ENCODE data around the gene SMAD7.

Gene SMAD7

GRCh38 chr18:48950536-48951447 lies at the start of gene SMAD7:
Gene SMAD7, minus strand, starts transcription at chr18:48950965. Its CDS starts 541 bp downstream, at chr18:48950424.
- DNase-seq (ENCODE audit: low read depth) = no peak

- no peak for DNase-seq (ENCODE audit: low read depth)
Observed at GRCh38 chr18:48999569-48999968, 48.8 kb upstream of the SMAD7 start.

GRCh38 chr18:48997985-48998831 lies 47.4 kb upstream of the SMAD7 start:
- no peak for DNase-seq (ENCODE audit: low read depth)

- DNase-seq (ENCODE audit: low read depth) = no peak
Observed at GRCh38 chr18:48997681-48997984, 46.9 kb upstream of the SMAD7 start.

- no peak for DNase-seq (ENCODE audit: low read depth)
Observed at GRCh38 chr18:48996901-48997463, 46.2 kb upstream of the SMAD7 start.

DNA sequence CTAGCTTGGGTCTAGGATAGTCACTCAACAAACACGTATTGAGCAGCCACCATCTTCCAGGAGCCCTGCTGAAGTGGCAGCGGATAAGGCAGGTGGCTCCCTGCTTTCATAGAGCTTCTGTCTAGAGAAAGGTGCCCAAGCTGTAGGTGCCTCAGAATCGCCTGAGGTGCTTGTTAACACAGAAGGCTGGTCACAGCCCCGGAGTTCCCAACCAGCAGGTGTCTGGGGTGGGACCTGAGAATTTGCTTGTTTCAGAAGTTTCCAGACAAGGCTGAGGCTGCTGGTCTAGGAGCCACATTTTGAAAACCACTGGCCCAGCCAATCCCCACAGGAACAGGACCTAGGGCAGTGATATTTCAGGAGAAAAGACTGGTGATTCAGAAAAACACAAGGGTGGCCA lies 45.3 kb upstream of the SMAD7 start:
- DNase-seq (ENCODE audit: low read depth) = no peak

GRCh38 chr18:48994926-48995835 lies 44.4 kb upstream of the SMAD7 start:
- DNase-seq (ENCODE audit: low read depth) = no peak

- no peak for DNase-seq (ENCODE audit: low read depth)
Observed at GRCh38 chr18:48994044-48994651, 43.4 kb upstream of the SMAD7 start.

DNA sequence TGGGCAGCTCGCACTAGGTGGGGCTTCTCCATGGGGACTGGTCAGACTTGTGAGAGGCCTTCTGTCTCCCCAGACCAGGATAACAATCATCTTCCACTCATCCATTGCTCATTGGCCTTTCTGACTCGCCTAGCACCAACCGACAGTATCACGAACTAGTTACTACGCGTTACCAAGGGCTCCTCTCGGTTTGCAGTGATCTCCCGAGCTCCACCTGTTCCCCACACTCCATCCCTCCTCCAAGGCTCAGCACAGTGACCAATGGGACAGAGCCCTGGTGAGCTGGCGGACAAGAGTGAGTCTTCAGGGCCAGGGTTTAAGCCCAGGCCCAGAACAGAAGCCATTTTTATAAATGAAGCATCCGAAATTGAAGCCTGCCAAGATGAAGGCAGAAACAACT lies 42.8 kb upstream of the SMAD7 start:
- no peak for DNase-seq (ENCODE audit: low read depth)

GRCh38 chr18:48992791-48993555 lies 42.2 kb upstream of the SMAD7 start:
- DNase-seq (ENCODE audit: low read depth) = no peak

DNA sequence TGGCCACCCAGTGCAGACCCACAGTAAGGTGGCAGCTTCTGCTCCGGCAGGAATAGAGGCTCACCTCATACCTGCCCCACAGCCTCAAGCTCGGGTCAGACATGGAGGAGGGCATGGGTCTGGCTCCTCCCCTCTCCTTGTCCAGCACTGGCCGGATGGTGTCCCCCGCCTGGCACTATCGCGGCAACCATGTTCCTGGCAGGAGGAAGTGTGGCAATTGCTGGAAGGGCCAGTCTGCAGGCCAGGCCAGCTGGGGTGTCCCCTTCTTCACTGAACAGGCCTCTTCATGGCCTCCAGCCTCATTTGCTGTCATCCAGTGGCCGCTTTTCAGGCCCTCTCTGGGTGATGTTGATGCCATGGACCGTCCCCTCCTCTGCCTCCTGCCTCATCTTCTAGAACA lies 41.4 kb upstream of the SMAD7 start:
- no peak for DNase-seq (ENCODE audit: low read depth)

- DNase-seq (ENCODE audit: low read depth) = no peak
Observed at GRCh38 chr18:48991676-48992075, 40.9 kb upstream of the SMAD7 start.

GRCh38 chr18:48991319-48991660 lies 40.5 kb upstream of the SMAD7 start:
- no peak for DNase-seq (ENCODE audit: low read depth)

DNA sequence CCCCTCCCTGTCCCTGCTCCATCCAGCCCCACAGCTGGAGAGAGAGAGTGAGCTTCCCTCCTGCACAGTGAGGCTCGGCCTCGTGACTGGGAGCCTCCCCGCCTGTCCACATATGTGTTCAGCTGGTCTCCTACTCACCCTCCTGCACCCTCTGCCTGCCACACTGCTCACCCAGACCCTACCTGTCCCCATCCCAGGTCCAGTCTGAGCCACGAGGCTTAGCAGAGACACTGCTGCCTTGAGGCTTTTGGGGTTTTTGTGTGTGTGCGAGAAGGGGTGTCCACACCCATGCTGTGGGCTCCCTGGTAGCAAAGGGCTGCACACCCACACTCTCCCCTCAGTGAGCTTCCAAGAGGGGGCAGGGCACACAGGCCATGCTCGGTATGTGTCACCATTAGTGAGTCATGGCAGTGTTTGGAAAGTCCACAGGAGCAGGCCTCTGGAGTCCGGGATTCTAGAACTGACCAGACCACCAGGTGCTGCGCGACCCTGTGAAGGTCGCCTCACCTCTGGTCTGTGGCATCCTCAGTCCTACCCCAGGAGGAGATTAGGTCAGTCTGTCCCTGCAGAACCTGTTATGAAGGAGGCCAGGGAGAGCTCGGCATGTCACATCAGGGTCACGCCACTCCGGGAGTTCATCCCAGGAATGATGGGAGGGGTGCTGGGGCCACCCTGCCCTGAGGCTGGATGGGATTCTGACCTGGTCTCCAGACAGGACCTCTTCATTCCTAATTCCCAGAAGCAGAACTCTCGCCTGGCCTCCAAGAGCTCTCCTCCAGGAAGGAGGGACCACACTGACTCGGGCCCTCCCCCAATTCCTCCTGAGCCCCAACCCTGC lies 39.9 kb upstream of the SMAD7 start:
- DNase-seq (ENCODE audit: low read depth) = no peak

- DNase-seq (ENCODE audit: low read depth) = no peak
Observed at GRCh38 chr18:48989304-48990303, 38.8 kb upstream of the SMAD7 start.

DNA sequence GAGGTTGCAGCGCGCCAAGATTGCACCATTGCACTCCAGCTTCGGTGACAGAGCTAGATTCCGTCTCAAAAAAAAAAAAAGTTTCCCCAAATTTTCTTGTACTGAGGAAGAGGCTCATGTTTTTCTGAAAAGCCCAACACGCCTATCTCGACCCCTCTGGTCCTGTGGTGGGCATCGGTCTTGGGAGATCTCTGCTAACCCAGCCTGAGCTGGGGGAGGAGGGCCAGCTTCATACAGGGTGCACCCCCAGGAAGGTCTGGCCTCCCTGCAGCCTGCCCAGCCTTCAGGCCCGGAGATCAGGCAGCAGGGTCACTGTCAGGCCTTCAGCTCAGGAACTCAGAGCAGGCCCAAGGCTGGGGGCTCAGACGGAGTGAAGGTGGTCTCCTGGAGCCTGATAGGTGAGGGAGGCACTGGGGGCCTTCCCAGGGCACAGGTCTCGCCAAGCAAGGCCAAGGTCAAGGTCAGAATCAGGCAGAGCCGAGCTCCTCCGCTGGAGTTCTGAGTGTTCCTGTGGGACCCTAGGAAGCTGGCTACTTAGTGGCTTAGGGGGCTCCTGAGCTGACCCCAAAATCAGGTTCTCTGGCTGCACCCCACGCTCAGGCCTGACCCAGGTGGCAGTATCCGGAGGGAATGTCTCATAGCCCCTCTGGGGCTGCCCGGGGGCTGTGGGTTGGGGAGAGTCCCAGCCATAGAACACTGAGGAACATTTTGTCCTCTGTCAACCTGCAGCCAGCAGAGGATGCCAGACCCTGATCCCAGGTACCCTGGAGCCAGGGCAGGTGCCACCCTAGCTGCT lies 37.9 kb upstream of the SMAD7 start:
- no peak for DNase-seq (ENCODE audit: low read depth)

DNA sequence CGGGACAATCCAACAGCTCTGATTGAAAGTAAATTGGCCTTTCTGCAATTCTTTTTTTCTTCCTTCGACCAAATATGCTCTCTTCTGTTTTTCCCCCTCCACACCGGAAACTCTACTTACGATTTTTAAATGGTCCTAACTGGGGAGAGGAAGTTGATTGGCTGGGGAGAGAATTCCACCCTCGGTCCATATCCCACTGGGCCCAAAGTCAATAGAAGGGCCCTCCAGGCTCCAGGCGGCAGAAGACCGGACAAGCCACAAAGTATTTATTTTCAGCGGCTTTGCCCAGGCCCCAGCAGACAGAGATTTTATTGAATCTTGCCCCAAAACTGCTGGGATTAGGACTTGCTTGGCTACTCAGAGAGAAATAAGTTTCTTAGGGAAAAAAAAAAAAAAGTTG lies 37.1 kb upstream of the SMAD7 start:
- no peak for DNase-seq (ENCODE audit: low read depth)
